ENCODE data around the gene CDH4.

CDH4 gene

DNA sequence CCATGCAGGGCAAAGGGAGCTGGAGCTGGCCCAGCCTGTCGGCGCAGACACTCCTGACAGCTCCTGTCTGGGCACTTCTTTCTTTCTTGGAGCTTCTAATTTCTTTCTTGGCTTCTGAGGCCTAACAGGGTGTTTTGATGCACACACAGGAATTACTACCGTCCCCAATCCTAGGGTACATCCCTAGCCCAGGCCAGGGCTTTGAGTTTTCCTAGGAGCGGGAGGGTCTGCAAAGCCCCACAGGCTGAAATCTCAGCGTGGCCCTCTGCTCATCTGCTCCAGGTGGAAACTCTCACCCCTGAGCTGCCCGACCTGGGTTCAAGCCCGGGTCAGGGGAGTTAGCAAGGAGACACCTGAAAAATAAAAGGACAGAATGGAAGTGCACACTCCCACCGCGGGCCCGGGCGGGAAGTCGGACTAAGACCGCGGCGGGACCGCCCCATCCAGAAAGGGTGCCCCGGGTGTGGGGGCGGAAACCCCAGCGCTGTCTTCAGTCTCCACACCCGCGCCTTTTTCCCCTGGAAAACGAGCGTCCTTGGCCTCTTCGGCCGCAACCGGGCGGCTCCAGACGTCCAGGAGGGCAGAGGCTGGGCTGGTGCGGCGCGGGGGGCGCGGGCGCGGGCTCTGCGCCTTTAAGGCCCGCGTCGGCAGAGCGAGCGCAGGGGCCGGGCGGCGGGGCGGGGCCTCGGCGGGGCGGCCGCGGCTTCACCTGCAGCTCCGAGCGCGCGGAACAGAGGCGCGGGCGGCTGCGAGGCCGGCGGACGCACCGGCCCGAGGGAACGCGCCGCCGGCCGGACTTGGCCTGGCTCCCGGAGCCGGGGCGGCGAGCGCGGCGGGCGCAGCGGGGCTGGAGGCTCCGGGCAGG, at the start of gene CDH4:
Gene CDH4, plus strand, starts transcription at position 733 of the 865 bp plus-strand sequence.
- FAIRE-seq: no peak

DNA sequence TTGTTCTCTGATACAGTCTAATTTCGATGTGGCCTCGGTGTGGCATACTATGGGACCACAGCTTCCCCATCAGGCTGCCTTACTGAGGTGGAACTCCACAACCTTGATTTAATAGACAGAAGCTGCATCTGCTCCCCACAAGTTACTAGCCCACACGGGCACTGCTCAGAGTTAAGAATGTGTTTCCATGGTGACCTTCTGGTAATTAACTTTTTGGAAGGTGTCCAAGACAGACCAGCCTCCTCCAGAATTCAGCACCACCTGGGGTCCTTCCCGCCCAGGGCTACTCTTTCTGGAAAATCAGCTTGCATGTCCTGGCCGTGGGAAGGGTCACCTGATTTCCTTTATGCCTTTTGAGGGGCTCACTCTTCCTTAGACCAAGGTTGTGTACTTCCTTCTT, 48.7 kb upstream of the CDH4 start:
- no peak for FAIRE-seq

DNA sequence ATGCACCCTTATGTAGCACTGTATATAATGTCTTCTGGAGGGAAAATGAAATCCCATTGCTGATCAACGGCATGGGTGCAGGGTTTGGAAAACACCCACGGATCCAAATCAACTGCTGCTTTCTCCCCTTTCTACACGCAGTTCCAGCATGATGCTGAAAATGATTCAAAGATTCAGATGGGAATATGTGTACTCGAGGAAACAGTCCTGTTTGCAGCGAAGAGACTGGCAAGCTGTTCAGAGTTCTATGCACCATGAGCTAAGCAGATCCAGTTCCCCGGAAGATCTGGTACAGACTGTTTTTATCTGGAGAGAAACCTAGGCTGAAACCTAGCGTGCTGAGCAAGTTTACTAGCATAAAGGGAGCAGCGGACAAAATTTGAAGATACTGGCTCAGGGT, 47.9 kb upstream of the CDH4 start:
- FAIRE-seq: no peak

DNA sequence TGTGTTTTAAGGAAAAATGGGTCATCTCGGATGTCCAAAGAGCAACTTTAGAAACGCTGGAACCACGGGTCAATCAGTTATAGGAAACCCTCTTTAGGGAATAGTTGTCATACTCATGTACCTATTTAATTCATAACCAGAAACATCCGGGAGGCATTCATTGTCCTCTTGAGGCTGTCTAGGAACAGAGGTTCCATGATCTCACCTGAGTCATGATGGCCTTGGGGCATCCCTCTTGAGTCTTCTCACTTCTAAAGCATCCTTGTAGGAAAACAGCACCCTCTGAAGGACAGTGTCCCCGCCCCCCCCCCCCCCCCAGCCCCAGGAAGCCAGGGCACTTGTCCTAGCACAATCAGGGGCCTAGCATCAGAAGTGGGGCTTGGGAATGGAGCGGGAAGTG, 46.3 kb upstream of the CDH4 start:
- no peak for FAIRE-seq

DNA sequence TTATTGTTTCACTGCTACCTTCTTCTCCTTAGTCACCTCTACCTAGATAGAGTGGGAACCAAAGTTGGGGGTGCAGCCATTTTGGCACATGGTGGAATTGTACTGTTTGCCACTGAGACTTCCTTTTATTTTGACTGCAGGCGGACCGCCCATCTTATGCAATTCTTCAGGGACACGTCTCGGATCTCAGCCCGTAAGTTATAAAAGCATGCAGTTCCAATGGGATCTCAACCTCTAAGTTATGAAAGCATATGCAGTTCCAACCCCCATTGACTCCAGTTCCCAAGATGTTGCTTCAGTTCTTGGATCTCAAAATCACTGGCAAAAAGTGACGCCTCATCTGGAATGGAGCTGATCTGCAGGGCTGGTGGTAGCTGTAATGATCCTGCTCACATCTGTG, 41.2 kb upstream of the CDH4 start:
- FAIRE-seq: no peak

DNA sequence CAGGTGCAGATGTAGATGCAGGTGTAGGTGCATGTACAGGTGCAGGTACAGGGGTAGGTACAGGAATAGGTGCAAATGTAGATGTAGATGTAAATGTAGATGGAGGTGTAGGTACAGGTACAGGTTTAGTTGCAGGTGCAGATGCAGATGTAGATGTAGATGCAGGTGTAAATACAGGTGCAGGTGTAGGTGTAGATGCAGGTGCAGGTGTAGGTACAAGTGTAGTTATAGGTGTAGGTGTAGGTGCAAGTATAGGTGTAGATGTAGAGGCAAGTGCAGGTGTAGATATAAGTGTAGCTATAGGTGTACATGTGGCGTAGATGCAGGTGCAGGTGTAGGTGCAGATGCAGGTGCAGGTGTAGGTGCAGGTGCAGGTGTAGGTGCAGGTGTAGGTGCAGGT, 34.2 kb upstream of the CDH4 start:
- no peak for FAIRE-seq

DNA sequence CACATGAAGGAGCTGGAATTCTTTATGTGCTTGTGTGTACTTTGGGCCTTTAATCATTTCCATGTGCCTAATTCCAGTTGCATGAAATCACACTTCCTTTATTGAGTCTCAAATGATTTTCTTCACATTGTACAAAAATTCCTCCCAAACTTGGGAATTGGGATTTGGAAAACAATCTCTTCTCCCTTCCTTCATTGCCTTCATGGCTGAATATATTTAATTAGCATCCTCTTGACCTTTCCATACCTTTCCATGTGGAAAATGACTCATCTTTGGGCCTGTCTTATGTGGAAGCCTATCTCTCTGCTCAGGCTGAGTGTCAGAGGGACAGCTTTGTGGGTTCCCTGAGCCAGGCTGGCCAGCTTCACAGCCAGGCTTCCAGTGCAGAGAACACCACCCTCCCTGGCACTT, 33.0 kb upstream of the CDH4 start:
- FAIRE-seq: no peak

DNA sequence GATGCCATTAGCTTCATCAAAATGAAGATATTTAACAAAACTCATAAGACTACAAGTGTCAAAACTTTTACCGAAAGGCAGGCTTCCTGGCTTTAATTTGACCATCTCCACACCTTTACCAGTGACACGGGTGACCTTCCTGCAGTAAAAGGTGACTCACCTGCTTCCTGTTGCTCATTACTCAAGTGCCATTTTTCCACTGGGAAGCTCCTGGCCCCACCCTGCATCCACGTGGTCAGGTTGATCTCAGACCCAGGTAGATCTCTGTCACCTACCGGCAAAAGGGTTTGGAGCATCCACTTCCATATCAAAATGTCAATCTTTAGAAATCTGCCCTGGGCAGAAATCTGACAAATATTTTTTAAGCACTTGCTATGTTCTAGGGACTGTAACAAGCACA, 31.9 kb upstream of the CDH4 start:
- FAIRE-seq: no peak

DNA sequence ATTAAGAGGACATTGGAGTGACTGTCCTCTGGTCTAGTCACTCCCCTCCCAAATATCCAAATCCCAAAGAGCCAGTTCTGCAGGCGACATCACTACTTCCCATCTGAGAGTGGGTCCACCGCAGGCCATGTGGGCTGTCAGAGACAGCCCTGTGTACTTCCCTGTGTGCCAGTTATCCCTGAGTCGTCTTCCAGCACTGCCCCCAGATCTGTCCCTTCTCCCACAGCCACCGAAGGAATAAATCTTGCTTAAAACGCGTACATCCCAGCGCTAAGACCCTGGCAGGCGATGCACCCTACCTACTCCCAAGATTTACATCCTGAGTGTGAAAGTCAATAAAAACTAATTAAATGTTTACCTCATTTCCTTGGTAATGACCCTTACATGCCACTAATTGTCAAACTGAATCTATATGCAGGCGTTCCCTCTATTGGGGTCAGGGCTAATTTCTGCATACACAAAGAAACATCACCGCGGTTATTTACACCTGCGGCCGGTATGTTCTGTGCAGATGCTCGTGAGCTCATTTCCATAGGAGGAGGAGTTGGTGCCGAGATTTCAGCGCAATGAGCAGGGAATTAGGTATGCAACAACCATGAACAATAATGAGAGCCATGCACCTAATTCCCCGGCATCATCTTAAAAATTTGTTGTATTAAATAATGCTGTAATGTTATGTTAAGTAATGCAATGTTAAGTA, 31.3 kb upstream of the CDH4 start:
- no peak for FAIRE-seq

DNA sequence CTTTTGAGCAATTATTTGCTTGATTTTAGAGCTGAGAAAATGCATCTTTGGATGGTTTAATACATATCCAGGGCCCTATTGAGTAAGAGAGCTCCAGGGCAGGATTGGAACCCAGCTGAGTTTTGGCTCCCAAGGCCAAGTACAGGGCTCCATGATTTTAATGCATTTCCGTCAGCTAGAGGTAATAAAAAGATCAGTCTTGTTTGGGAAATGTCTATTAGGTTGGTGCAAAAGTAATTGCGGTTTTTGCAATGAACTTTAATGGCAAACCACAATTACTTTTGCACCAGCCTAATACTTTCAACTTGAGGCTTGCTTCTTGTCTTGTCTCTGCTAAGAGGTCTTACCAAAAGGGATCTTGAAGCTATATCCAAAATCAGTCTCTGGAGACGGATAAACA, 29.4 kb upstream of the CDH4 start:
- no peak for FAIRE-seq

DNA sequence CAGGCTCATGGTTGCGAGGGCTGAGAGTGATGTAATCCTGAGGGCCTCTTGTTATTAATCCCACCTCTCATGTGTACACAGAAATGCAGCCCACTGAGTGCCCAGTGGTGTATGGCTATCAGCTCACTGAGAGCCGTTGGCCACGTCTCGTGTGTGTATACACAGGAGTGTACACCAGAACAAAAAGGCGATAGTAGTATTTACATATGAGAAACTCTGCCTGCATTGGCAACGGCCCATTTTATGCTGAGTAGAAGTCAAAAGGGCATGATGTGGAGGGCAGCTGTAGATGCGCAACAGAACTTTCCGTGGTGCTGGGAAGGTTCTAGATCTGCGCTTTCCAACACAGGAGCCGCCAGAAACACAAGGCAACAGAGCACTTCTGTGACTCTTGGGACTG, 28.9 kb upstream of the CDH4 start:
- no peak for FAIRE-seq

DNA sequence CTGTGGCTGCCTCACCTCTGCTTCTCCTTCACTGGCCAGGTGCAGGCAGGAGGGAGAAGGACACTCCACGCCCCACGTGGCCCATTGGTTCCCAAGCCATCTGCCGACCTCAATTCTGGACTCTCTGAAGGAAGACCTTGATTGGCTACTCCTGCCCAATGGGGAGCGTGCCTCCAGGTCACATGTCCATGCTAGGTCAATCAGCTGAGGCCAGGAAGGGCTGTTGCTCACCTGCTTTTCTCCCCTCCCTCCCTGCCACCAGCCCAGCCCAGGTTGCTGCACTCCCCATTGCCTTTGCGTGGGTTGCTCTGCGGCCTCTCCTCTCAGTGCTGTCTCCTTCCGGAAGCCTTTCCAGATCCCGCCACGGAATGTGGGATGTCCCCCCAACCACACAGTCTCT, 21.9 kb upstream of the CDH4 start:
- FAIRE-seq: no peak

DNA sequence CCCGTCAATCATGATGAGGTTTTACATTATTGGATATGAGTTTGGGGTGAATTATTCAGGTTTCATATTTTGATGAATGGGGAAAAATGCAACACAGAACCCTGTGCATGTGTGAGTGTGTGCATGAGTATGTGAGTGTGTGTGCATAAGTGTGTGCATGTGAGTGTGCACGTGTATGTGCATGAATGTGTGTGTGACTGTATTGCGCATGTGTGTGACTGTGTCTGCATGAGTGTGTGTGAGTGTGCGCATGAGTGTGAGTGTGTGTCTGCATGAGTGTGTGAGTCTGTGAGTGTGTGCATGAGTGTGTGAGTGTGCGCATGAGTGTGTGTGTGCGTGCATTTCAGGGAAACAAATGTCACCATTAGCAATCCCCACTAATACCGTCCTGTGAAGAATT, 18.5 kb upstream of the CDH4 start:
- no peak for FAIRE-seq

DNA sequence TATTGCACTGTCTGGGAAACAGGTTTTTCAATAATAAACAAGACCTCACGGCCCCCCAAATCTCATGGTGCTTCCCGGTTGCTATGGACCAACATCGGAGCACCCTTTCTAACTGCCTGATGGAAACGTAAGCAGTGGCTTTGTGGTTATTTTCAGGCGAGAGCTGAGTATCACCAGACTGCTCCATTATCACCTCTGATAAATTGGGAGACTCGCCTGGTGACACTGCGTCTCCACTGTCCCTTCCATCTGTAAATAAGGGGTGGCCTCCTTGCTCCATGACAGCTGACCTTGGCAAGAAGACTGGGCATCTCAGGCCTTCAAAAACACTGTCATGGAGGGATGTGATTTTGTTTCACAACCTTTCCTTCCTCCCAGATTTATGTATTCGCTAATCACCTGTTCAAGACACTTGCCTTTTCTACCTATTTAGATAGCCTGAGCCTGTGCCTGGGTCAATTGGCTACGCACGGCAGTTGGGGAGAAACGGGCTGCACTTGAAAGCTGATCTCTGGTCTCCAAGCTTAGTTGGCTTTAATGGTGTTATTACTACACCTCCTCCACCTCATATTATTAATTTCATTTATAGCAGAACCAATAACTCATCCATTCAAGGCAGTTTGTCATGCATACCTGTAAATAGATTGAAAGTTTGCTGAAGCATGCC, 17.7 kb upstream of the CDH4 start:
- no peak for FAIRE-seq

DNA sequence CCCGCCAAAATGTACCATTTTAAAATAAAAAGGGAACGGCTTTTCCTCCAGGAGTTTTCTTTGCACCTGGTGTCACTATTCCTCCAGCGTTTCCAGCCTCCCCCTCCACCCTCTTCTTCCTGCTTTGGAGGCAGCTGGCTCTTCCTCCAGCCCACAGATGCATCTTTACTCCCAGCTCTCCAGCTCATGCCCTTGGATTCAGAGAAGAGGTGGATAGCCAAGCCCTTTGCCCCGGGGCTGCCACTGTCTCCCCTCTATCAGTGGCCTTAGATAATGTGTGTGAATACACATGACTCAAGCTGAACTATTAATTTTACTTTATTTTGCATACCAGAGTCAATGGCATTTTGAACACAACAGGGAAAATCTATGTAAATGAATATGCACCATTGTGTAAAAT, 15.3 kb upstream of the CDH4 start:
- FAIRE-seq: no peak

DNA sequence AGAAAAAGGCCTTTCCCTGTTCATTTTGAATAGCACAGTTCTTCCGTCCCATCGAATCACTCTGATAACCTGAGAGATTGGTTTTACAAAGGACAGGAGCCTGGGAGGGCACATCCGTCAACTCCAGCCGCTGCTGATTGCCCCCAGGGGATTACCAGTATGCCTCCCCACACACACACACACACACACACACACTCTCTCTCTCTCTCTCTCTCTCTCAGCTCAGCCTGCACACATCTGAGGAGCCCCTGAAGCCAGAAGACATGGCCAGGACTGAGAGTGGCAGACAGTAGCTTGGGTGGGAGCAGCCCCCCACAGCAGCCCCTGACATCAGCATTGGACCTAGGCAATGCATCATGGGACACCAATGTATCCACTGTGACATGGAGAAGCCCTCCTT, 13.2 kb upstream of the CDH4 start:
- FAIRE-seq: no peak

DNA sequence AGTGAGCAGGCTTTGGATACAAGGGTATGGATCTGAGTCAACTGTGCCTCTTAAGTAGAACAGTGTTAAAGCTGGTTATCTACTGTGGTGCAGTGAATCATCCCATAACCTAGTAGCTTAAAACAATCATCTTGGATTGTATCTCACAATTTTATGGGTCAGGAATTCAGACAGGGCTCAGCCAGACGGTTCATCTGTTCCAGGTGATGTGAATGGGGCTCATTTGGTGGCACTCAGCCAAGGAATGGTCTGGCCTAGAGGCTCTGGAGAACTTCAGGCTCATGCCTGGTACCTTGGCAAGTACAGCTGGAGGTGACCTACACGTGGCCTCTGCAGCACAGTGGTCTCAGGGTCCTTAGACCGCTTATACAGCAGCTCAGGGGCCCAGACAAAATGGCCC, 11.2 kb upstream of the CDH4 start:
- FAIRE-seq: no peak

DNA sequence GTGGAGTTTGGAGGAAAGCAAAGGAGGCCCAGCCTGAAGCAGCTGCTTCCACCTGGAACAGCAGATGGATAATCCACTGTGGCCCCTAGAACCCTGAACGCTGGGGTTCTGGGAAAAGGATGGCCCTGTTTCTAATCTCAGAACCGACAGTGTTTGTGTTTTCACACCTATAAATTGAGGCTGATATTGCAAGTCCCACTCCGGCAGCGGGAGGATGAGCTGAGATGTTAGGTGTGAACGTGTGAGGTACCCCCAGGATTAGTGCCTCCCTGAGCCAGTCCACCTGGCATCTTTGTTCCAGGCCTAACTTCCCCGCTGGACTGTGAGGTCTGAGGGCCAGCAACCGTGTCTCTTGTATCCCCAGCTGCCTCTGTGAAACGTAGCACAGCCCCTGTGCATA, 7.8 kb upstream of the CDH4 start:
- FAIRE-seq: no peak

DNA sequence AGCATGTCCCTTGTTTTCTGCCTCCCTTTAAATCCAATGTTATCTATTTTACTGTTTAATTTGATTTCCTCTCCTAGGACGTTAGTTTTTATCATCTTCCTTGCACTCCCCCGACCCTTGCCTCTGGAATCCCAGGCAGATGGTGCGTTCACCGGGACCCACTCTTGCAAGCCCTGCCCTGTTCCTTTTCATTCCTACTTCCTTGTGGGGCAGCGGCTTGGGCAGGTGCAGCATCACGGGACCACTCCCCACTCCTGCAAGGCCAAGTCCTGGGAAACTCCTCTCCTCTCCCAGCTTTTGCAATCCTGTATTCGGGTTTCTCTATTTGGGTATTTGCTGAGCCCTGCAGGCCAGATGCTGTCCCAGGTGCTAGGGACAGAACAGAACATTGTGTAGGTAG, 5.8 kb upstream of the CDH4 start:
- FAIRE-seq: no peak

DNA sequence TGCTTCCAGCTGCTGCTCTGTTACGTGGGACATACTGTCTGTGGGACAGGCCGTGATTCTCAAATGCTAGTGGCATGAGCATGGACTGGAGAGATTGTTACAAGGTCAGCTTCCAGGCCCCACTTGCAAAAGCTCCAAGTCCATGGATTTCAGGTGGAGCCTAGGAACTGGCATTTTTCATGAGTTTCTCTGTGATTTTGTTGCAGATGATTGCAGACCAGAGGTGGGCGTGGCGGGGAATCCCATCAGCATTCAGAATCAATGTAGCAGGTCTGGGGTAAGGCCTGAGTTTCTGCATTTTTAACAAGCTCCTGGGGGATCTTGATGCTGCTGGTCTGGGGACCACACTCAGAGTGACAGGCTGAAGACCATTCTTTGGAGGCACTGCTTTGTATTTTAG, 2.4 kb upstream of the CDH4 start:
- FAIRE-seq: no peak

DNA sequence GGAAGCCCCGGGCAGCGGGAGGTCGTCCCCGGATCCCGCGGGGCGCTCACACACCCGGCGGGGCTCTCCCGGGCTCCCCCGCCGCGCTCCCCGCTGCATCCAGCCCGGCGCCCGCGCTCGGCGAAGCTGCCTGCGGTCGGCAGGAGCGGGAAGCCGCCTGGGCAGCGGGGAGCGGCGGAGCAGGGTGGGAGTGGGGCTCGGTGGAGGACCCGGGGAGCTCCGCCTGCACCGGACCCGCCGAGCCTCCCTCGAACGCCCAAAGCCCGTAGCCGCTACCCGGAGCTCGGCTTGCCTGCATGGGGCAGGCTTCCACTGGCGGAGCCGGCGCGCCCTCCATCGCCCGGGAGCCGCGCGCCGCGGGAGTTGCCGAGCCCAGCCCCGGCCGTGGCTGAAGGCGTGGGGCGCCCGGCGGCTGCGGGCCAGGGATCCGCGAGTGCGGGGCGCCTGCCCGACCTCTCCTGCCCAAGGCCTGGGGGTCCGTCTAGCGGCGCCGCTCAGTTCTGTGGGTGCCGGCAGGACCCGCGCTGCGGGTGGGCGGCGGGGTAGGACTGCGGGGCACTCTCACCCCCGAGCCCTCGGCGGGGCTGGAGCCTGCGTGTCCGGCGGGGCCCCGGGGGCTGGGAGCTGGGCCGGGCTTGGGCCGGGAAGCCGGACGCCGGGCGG, 671 bp downstream of the CDH4 start:
- no peak for FAIRE-seq

DNA sequence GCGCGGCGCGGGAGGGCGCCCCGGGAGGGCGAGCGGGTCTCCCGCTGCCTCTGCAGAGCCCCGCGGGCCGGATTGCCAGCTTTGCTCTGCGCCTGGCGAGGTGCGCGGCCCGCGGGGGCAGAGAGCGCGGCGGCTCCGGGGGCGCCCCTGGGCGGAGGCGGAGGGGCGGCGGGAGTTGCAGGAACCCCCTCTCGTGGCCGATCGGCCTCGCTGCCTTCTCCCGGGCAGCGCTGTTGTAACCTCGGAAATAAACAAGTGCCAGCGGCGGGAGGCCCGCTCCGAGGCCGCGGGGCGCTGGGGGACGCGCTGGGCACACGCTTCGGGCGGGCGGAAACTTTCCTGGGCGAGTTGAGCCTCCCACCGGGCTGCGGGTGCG, 1.2 kb downstream of the CDH4 start:
- FAIRE-seq: no peak

DNA sequence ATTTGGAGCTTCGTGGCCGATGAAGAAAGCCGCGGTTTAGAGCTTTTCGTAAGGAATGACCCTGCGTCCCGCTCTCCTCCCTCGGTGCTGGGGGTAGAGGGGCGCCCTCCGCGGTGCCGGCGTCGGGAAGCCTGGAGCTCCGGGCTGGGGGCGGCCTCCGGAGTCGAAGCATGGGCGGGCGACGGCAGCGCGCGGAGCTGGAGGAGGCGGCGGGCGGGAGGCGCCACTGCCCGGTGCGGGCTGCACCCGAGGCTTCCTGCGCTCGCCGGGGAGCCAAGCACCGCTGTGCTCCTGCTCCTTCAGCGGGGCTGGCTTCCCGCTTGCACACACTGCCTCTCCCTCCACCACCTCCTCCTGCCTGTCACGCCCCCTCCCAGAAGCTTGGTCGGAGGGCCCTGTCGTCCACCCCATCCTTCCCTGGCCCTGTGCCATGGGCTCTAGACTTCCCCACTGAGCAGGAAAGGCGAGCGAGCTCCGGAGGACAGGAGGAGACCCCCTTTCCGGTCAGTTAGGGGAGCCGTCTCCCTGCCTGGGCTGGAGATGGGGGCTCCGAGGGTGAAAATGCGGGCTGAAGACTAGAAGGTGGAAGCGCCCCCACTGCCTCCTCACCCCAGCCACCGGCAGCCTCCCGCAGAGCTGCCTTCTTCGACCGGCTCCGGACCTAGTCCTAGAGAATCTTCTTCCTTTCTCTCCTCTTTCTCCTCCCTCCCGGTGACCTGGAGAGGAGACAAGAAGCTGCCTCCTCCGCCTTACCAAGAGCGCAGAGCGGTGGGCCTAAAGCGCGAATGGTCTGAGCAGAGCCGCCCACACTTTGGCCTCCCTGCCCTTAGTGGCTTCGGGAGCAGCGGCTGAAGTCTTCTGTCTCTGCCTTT, 1.8 kb downstream of the CDH4 start:
- FAIRE-seq: no peak

Data from A204.1 (cell line).